Measurements from ENCODE around the gene FIBP.
A peak's percentile ranks its signal among the peaks of the same experiment; 100 is the strongest.

FIBP gene

GRCh38 chr11:65847746-65848145 is 40.5 kb downstream of the FIBP start:
- Histone ChIP-seq H3K36me3 (ENCODE audit: low read depth) (peaks cover 4% of the 10 kb centered on the region; the same call in 1 of the 2 replicates), H3K4me3 (ENCODE audit: severe bottlenecking) (no peak overlapping the region), H3K27me3 (ENCODE audit: insufficient read depth, poor library complexity, severe bottlenecking) (no peaks in the 10 kb centered on the region), H3K4me1 (ENCODE audit: insufficient read depth, poor library complexity, severe bottlenecking) (no peaks in the 10 kb centered on the region), H3K27ac (ENCODE audit: poor library complexity, severe bottlenecking) (no peak overlapping the region), H3K9me3 (ENCODE audit: severe bottlenecking) (no peaks in the 10 kb centered on the region)
- DNase-seq (ENCODE audit: low spot score) (no peak), ATAC-seq (ENCODE audit: low read depth) (no peak)
- no peak for TF ChIP-seq CTCF (IDR thresholded peaks at IDR 0.05; ENCODE audit: poor library complexity, severe bottlenecking)

- Histone ChIP-seq H3K27me3 (ENCODE audit: insufficient read depth, poor library complexity, severe bottlenecking) (no peaks in the 10 kb centered on the region), H3K36me3 (ENCODE audit: low read depth) (no peaks in the 10 kb centered on the region), H3K4me3 (ENCODE audit: severe bottlenecking) (no peak overlapping the region), H3K27ac (ENCODE audit: poor library complexity, severe bottlenecking) (no peak overlapping the region), H3K4me1 (ENCODE audit: insufficient read depth, poor library complexity, severe bottlenecking) (no peaks in the 10 kb centered on the region), H3K9me3 (ENCODE audit: severe bottlenecking) (no peaks in the 10 kb centered on the region)
- no peak for TF ChIP-seq CTCF (IDR thresholded peaks at IDR 0.05; ENCODE audit: poor library complexity, severe bottlenecking)
- ATAC-seq (ENCODE audit: low read depth) (no peak), DNase-seq (ENCODE audit: low spot score) (no peak)
These were observed 43.9 kb downstream of the FIBP start for GRCh38 chr11:65844231-65844872.

- H3K27ac ChIP-seq (ENCODE audit: poor library complexity, severe bottlenecking): no peak overlapping the region
- DNase-seq (ENCODE audit: low spot score) (no peak), ATAC-seq (ENCODE audit: low read depth) (no peak)
- H3K4me3 ChIP-seq (ENCODE audit: severe bottlenecking): no peak overlapping the region
- H3K9me3 ChIP-seq (ENCODE audit: severe bottlenecking): no peaks in the 10 kb centered on the region
- H3K27me3 ChIP-seq (ENCODE audit: insufficient read depth, poor library complexity, severe bottlenecking): no peaks in the 10 kb centered on the region
- no peaks in the 10 kb centered on the region for H3K36me3 ChIP-seq (ENCODE audit: low read depth)
- no peaks in the 10 kb centered on the region for H3K4me1 ChIP-seq (ENCODE audit: insufficient read depth, poor library complexity, severe bottlenecking)
- TF ChIP-seq CTCF (IDR thresholded peaks at IDR 0.05; ENCODE audit: poor library complexity, severe bottlenecking): no peak
These were observed 44.5 kb downstream of the FIBP start for GRCh38 chr11:65843811-65844210.

- DNase-seq (ENCODE audit: low spot score) (no peak), ATAC-seq (ENCODE audit: low read depth) (peak; percentile 23; the same call in 1 of the 3 replicates)
- H3K4me3 ChIP-seq (ENCODE audit: severe bottlenecking): no peak overlapping the region
- H3K9me3 ChIP-seq (ENCODE audit: severe bottlenecking): no peaks in the 10 kb centered on the region
- H3K4me1 ChIP-seq (ENCODE audit: insufficient read depth, poor library complexity, severe bottlenecking): no peaks in the 10 kb centered on the region
- no peak for TF ChIP-seq CTCF (IDR thresholded peaks at IDR 0.05; ENCODE audit: poor library complexity, severe bottlenecking)
- no peaks in the 10 kb centered on the region for H3K36me3 ChIP-seq (ENCODE audit: low read depth)
- no peak overlapping the region for H3K27ac ChIP-seq (ENCODE audit: poor library complexity, severe bottlenecking)
- no peaks in the 10 kb centered on the region for H3K27me3 ChIP-seq (ENCODE audit: insufficient read depth, poor library complexity, severe bottlenecking)
These were observed 46.1 kb downstream of the FIBP start for GRCh38 chr11:65842144-65842543.

GRCh38 chr11:65834202-65834601 is 54.1 kb downstream of the FIBP start:
- no peak overlapping the region for H3K27ac ChIP-seq (ENCODE audit: poor library complexity, severe bottlenecking)
- no peak for ATAC-seq (ENCODE audit: low read depth)
- no peaks in the 10 kb centered on the region for H3K9me3 ChIP-seq (ENCODE audit: severe bottlenecking)
- TF ChIP-seq CTCF (IDR thresholded peaks at IDR 0.05; ENCODE audit: poor library complexity, severe bottlenecking): no peak
- H3K36me3 ChIP-seq (ENCODE audit: low read depth): no peaks in the 10 kb centered on the region
- peak overlapping the region; percentile 37 for H3K4me3 ChIP-seq (ENCODE audit: severe bottlenecking)
- no peak for DNase-seq (ENCODE audit: low spot score)
- H3K27me3 ChIP-seq (ENCODE audit: insufficient read depth, poor library complexity, severe bottlenecking): no peaks in the 10 kb centered on the region
- H3K4me1 ChIP-seq (ENCODE audit: insufficient read depth, poor library complexity, severe bottlenecking): no peaks in the 10 kb centered on the region
